Stimulated activated CD8-positive, alpha-beta memory T cell treated with anti-CD3 and anti-CD28 coated beads, Interleukin-4, amount 100 ng/mL, for 4 hours (primary cell): ENCODE measurements around the gene PDGFRB.
"Not testable (repeated sequence)": the region's sequence is repeated elsewhere in the genome, so short reads cannot be mapped to it uniquely, and the experiment has no call there.

Source experiments
- DNase-seq, 2 donors: peaks; one replicate each; pipeline ENCODE4 v3.0.0-alpha.2; 2020; ENCODE audit warnings: low read depth in 2 of 2, low spot score in 1 of 2

Gene PDGFRB

GRCh38 chr5:150085950-150086715 is 69.5 kb downstream of the PDGFRB start, which contains the start of gene CSF1R:
CSF1R (minus strand) TSS chr5:150086554; CDS start chr5:150086427, 127 bp downstream.
- DNase-seq = no peak

GRCh38 chr5:150085191-150085912 is 70.3 kb downstream of the PDGFRB start:
- DNase-seq = no peak

- DNase-seq = not testable (repeated sequence)
Measured at GRCh38 chr5:150084754-150085153, 70.9 kb downstream of the PDGFRB start.

GRCh38 chr5:150082889-150083288 is 72.8 kb downstream of the PDGFRB start:
- no peak for DNase-seq

- no peak for DNase-seq
Measured at GRCh38 chr5:150082374-150082773, 73.3 kb downstream of the PDGFRB start.

- no peak for DNase-seq
Measured at GRCh38 chr5:150081541-150082283, 73.9 kb downstream of the PDGFRB start.

GRCh38 chr5:150080696-150081435 is 74.8 kb downstream of the PDGFRB start:
- DNase-seq = no peak

GRCh38 chr5:150079909-150080461 is 75.7 kb downstream of the PDGFRB start:
- DNase-seq = no peak

DNA sequence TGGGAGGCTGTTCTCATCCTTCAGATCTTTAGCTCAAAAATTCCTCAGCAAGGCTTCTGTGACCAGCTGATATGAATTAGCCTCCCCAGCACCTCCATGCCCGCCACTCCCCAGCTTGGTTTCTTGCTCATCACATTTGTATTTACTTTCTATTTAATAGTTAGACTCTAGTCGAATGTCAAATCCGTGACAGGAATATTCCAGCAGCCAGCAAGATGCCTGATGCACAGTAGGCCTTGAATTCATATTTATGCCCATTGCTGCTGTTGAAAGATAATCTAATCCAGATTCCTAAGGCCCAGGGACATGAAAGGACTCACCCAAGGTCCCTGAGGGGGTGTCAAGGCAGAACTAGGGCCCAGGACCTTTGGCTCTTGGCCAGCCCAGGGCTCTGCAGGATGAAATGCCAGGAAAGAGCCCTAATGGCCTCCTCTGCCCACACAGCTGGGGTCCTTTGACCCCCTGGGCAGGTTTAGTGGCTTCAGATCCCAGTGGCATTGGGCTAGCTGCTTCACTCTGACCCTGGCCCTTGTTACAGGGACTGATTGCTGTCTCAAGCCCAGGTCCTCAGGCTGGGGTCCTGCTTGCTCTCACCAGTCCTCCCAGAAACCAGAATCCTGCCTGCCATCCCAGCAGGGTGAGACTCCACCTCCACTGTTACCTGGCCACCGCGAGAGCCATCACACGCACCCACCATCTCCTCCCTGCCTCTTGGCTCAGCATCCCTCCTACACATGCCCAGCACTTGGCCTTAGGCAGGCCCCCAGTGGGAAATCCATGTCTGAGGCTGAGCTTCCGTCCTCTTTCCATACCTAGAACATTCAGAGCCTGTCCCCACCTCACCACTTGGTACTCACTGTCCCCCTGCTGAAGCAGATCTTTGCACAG is 76.6 kb downstream of the PDGFRB start:
- DNase-seq = no peak

DNA sequence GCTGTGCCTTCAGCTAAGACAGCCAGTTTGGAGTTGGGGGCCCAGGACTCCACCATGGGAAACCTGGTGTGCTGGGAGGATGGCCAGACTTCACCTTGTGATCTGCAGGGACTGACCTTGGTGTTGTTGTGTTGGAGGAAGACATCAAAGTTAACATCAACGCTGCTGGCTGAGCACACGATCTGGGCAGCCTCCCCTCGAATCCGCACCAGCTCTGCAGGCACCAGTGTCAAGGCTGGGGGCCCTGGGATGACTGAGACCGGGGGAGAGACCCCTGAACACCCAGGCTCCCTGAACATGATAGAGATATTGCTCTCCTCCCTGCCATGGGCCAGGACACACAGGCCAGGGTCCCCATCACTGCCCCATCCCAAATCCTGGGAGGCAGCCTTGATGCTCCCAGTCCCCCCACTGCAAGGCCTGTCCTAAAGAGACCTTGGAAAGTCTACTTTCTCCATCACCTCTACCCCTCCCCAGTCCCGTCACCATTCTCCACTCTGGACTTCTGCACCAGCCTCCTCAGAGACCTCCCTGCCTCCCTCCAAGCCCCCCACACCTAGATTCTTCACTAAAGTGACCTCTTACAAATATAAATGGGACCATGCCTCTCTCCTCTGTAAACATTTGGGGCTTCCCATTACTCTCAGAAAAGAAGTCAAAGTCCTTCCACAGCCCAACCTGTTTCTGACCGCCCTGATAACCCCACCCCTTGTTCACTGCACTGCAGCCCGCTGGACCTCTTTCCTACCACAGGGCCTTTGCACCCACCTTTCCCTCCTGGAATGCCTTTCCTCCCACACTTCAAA is 77.4 kb downstream of the PDGFRB start:
- DNase-seq = no peak

DNA sequence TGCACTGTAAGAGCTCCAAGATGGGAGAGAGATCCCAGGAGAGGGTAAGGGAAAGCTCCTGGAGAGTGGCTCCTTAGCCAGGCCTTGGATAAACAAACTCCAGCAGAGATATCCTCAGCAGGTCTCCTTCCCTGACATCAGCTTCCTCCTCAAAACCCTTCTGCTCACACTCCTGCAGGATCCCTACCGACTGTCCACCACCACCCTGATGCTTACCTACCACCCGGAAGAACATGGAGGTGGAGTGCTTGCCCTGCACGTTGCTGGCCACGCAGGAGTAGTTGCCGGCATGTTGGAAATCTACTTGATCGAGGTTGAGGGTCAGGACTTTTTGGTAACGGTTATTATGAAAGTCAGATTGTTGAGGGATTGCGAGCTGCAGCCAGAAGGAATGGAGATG is 78.6 kb downstream of the PDGFRB start:
- DNase-seq = no peak

GRCh38 chr5:150075806-150076205 is 79.8 kb downstream of the PDGFRB start:
- DNase-seq = no peak

DNA sequence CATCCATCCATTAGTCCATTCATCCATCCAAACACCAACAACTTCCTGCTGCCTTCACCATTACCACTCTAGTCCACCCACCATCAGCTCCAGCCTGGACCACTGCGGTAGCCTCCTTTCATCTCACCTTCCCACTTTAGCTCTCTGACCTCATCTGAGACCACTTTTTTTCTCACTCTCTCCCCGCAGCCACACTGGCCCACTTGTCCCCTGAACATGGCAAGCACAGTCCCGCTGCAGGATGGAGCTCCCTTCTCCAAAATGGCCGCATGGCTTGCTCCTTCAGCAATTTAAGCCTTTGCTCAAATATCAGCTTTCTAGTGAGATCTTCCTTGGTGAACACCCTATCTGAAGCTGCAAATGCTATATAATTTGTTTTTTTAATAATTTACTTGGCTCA is 80.4 kb downstream of the PDGFRB start:
- no peak for DNase-seq

- DNase-seq = no peak
Measured at GRCh38 chr5:150073677-150074076, 82.0 kb downstream of the PDGFRB start.

DNA sequence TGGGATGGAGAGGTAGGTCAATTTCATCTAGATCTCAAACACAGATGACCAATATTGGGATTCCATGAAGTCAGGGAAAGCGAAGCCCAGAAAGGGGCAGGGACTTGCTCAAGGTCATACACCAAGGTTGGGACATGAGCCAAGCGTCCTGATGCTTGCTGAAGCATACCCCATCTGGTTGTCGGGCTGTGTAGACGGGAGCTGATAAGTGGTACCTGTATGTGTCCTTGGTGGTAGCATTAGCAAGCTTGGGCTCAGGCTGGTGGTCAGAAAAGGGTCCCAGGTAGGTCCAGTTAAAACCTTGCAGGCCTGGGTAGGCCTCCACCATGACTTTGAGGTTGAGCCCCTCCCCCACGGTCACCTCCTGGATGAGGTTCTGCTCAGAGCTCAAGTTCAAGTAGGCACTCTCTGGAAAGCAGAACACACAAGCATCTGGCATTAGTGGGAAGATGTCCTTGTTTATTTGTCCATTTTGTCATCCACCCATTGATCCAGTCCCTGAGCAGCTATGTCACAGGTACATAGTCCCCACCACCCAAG is 82.5 kb downstream of the PDGFRB start:
- DNase-seq = no peak

DNA sequence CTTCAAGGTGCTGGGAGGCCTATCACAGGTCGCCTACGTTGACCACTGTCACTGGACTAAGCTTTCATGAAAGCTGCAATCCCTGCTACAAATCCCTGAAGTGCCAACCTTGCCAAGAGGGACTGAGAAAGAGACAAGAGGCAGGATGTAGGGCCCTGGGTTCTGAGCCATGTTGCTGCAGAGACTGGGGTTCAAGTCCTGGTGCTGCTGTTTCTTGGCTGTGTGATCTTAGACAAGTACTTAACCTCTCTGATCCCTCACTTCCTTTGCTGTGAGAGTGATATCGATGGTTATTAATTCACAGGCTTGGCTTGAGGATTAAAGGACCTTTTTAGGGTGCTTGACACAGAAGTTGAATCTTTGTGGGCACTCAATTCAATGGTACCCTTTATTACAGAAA is 84.8 kb downstream of the PDGFRB start:
- no peak for DNase-seq

DNA sequence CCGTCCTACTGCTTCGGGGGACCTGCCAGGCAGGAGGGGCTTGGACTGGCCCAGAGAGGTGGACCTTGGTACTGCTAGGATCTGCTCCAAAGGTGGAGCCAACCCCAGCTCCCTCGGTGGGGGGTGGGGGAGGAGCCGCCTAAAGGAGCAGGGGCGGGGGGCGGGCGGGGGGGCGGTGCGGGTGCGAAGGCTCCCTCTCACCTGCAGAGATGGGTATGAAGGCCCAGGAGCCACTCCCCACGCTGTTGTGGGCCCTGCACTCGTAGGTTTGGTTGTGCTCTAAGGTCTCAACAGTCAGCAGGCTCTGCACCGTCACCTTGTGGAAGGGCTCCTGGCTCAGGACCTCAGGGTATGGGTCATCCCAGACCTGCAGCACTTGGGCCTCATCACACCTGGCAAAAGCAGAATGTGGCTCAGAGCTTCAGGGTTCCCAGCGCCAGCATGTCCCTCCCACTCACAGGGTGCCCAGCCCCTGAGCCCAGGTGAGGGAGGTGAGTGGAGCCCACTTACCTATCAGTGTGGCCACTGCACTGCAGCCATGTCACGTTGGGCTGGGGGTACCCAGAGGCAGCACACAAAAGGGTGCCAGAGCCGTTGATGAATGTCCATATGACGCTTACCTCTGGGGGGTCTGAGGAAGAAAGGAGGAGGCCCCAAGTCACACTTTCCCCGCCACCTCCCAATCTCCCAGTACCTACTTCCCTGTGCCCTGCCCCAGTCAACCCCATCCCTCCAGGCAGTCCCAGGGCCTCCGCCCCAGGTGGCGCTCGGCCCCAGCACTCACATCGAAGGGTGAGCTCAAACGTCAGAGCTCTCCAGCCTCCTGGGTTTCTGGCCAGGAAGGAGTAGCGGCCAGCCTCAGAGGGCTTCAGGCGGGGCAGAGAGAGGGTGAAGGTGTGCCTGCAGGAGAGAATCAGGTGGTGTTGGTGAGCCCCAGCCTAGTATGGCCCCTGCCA is 85.7 kb downstream of the PDGFRB start:
- no peak for DNase-seq
